ENCODE results near the gene NDUFA13. TPM values are rescaled to one million over a fixed set of nuclear protein-coding genes. Genes with fewer than 3 reads are reported as not detected.

The NDUFA13 gene
- total RNA-seq, 1 donor from 2014 or later: 47.9 TPM

GRCh38 chr19:19513682-19514081 lies 2.3 kb upstream of the NDUFA13 start:
- intact Hi-C loops (cut with DNase I): no loop called here
- peaks cover 37% of the 10 kb centered on the region for H3K4me1 ChIP-seq
- TF ChIP-seq POLR2AphosphoS5 (IDR thresholded peaks at IDR 0.05; ENCODE audit: insufficient read depth in 1 of 2, low read depth in 1 of 2): no peak
- no peak for TF ChIP-seq POLR2A (IDR thresholded peaks at IDR 0.05)
- no peak for DNase-seq (ENCODE audit: extremely low spot score in 2 of 2)
- no peaks in the 10 kb centered on the region for H3K36me3 ChIP-seq
- H3K27me3 ChIP-seq: no peaks in the 10 kb centered on the region
- no peak overlapping the region for H3K27ac ChIP-seq
- H3K9me3 ChIP-seq: no peaks in the 10 kb centered on the region
- H3K4me3 ChIP-seq: peak overlapping the region; percentile 11 to 20

DNA sequence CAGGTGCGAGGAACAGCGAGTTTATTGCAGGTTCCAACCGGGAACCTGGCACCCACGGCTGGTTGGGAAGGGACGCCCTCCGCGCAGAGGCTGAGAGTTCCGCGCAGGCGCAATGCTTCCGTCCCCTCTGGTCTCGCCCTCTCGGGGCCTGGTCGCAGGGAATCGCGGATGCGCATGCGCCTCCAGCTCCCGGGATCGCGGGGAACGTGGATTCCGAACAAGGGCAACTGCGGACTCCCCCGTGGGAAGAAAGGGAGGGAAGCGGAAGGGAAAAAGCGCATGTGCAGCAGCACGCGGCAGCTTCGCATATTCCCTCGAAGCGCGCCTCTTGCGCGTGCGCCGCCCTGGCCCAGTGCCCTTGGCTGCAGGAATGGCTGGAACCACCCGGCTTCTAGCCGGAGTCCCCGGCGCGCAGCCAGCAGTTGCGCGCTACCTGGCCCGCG lies 1.8 kb upstream of the NDUFA13 start:
- H3K4me3 ChIP-seq: peak overlapping the region; percentile 11 to 20
- H3K27me3 ChIP-seq: no peaks in the 10 kb centered on the region
- TF ChIP-seq CTCF (IDR thresholded peaks at IDR 0.05) (no peak), POLR2AphosphoS5 (IDR thresholded peaks at IDR 0.05; ENCODE audit: insufficient read depth in 1 of 2, low read depth in 1 of 2) (peak in 1 of 2 donors; percentile 26)
- no peaks in the 10 kb centered on the region for H3K36me3 ChIP-seq
- H3K4me1 ChIP-seq: peaks cover 37% of the 10 kb centered on the region
- intact Hi-C loops (cut with DNase I): no loop called here
- H3K27ac ChIP-seq: no peak overlapping the region
- no peak for DNase-seq (ENCODE audit: extremely low spot score in 2 of 2)
- no peaks in the 10 kb centered on the region for H3K9me3 ChIP-seq

GRCh38 chr19:19514881-19515641 lies 964 bp upstream of the NDUFA13 start, which contains the start of gene TSSK6:
TSSK6 (minus strand) TSS chr19:19515548; CDS start chr19:19515427, 121 bp downstream.
- intact Hi-C loops (cut with DNase I): no loop called here
- TF ChIP-seq POLR2A (IDR thresholded peaks at IDR 0.05) (no peak), CTCF (IDR thresholded peaks at IDR 0.05) (no peak), POLR2AphosphoS5 (IDR thresholded peaks at IDR 0.05; ENCODE audit: insufficient read depth in 1 of 2, low read depth in 1 of 2) (no peak)
- DNase-seq (ENCODE audit: extremely low spot score in 2 of 2): no peak
- Histone ChIP-seq H3K27ac (peak within 1 kb of the TSS; percentile 80), H3K4me1 (peaks cover 37% of the 10 kb centered on the region), H3K9me3 (no peaks in the 10 kb centered on the region), H3K36me3 (no peaks in the 10 kb centered on the region), H3K4me3 (peak within 1 kb of the TSS; percentile 56 to 69), H3K27me3 (no peaks in the 10 kb centered on the region)

DNA sequence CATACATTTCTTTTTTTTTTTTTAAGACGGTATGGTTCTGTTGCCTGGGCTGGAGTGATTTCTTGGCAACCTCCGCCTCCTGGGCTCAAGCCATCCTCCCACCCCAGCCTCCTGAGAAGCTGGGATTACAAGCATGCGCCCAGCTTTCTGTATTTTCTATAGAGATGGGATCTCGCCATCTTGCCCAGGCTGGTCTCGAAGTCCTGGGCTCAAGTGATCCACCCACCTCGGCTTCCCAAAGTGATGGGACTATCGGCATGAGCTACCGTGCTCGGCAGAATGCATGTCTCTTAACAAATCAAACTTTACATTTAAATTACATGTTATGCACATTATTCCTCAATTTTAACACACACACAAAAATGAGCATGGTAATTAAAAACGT lies 1.2 kb downstream of the NDUFA13 start:
- no peak overlapping the region for H3K27ac ChIP-seq
- TF ChIP-seq POLR2A (IDR thresholded peaks at IDR 0.05): no peak
- no peak for TF ChIP-seq POLR2AphosphoS5 (IDR thresholded peaks at IDR 0.05; ENCODE audit: insufficient read depth in 1 of 2, low read depth in 1 of 2)
- no peak for TF ChIP-seq CTCF (IDR thresholded peaks at IDR 0.05)
- peaks cover 37% of the 10 kb centered on the region for H3K4me1 ChIP-seq
- no peaks in the 10 kb centered on the region for H3K9me3 ChIP-seq
- H3K4me3 ChIP-seq: peak overlapping the region; percentile 56 to 69
- no peak for DNase-seq (ENCODE audit: extremely low spot score in 2 of 2)
- intact Hi-C loops (cut with DNase I): no loop called here
- H3K27me3 ChIP-seq: no peaks in the 10 kb centered on the region
- H3K36me3 ChIP-seq: no peaks in the 10 kb centered on the region

- intact Hi-C loops (cut with DNase I): no loop called here
- no peak overlapping the region for H3K4me3 ChIP-seq
- peaks cover 0 to 3% of the 10 kb centered on the region in 2 donors for H3K36me3 ChIP-seq
- H3K4me1 ChIP-seq: peaks cover 19% of the 10 kb centered on the region
- H3K27me3 ChIP-seq: no peaks in the 10 kb centered on the region
- no peak overlapping the region for H3K27ac ChIP-seq
- DNase-seq (ENCODE audit: extremely low spot score in 2 of 2): no peak
- TF ChIP-seq POLR2A (IDR thresholded peaks at IDR 0.05): no peak
- TF ChIP-seq CTCF (IDR thresholded peaks at IDR 0.05): no peak
- TF ChIP-seq POLR2AphosphoS5 (IDR thresholded peaks at IDR 0.05; ENCODE audit: insufficient read depth in 1 of 2, low read depth in 1 of 2): no peak
- no peaks in the 10 kb centered on the region for H3K9me3 ChIP-seq
Measured at GRCh38 chr19:19520989-19521388, 5.0 kb downstream of the NDUFA13 start.
